Endothelial cell (in vitro differentiated cells): Measurements from ENCODE around the gene UBA52. TPM values are rescaled to one million over a fixed set of nuclear protein-coding genes. Genes with fewer than 3 reads are reported as not detected.

Source experiments
- DNase-seq: peaks from one replicate; pipeline ENCODE4 v3.0.0; 2021; ENCODE audit warnings: low spot score
- H3K27ac Mint-ChIP-seq: one replicate; pipeline ENCODE4 v1.8.0; 2021; ENCODE audit warnings: mixed read lengths, inconsistent platforms; ENCODE audit not compliant: unreplicated experiment
- H3K27me3 Mint-ChIP-seq: one replicate; pipeline ENCODE4 v1.8.0; 2021; ENCODE audit warnings: mild to moderate bottlenecking, moderate library complexity, mixed read lengths, inconsistent platforms; ENCODE audit not compliant: unreplicated experiment
- H3K36me3 Mint-ChIP-seq: one replicate; pipeline ENCODE4 v1.8.0; 2021; ENCODE audit warnings: mild to moderate bottlenecking, low read depth, mixed read lengths, inconsistent platforms; ENCODE audit not compliant: unreplicated experiment
- H3K4me1 Mint-ChIP-seq: one replicate; pipeline ENCODE4 v1.8.0; 2021; ENCODE audit warnings: mild to moderate bottlenecking, mixed read lengths, inconsistent platforms; ENCODE audit not compliant: unreplicated experiment
- H3K4me3 Mint-ChIP-seq: one replicate; pipeline ENCODE4 v1.8.0; 2021; ENCODE audit warnings: mild to moderate bottlenecking, mixed read lengths, inconsistent platforms; ENCODE audit not compliant: unreplicated experiment
- H3K9me3 Mint-ChIP-seq: one replicate; pipeline ENCODE4 v1.8.0; 2021; ENCODE audit warnings: mixed read lengths, inconsistent platforms; ENCODE audit not compliant: unreplicated experiment
- CTCF ChIP-seq: fragments of 200-600 bp; sonication (generic); IDR thresholded peaks from one replicate; pipeline ENCODE4 v1.5.0; 2021; ENCODE audit warnings: antibody characterized with exemption; ENCODE audit not compliant: unreplicated experiment
- total RNA-seq: library from RNA; stranded (reverse); fragmentation: NEBNext Ultra II Directional; extraction: Animal tissue kit (Norgen Biotek cat#: 25700); gene quantifications from one replicate; pipeline ENCODE4 v1.2.1, GENCODE V29; 2021; ENCODE audit not compliant: unreplicated experiment

The UBA52 gene
- total RNA-seq, 1 donor from 2014 or later = 1,465 TPM

- Mint-ChIP-seq H3K9me3 (no peaks in the 10 kb centered on the region), H3K4me1 (peaks cover 10% of the 10 kb centered on the region), H3K36me3 (peaks cover 4% of the 10 kb centered on the region), H3K27ac (no peak overlapping the region), H3K27me3 (peaks cover 31% of the 10 kb centered on the region), H3K4me3 (peak overlapping the region; percentile 73)
- DNase-seq = no peak
- no peak for TF ChIP-seq CTCF
These were observed 39.8 kb downstream of the UBA52 start for GRCh38 chr19:18611327-18612050.

- Mint-ChIP-seq H3K27ac (no peak overlapping the region), H3K9me3 (no peaks in the 10 kb centered on the region), H3K4me3 (no peak overlapping the region), H3K4me1 (peaks cover 10% of the 10 kb centered on the region), H3K36me3 (peaks cover 4% of the 10 kb centered on the region), H3K27me3 (peaks cover 29% of the 10 kb centered on the region)
- no peak for DNase-seq
- TF ChIP-seq CTCF = no peak
These were observed 40.6 kb downstream of the UBA52 start for GRCh38 chr19:18612051-18612771.

GRCh38 chr19:18612772-18613588 is 41.3 kb downstream of the UBA52 start, which contains the start of gene TMEM59L:
TSS of gene TMEM59L (plus strand) at chr19:18612870. CDS start at chr19:18612959, 89 bp downstream.
- H3K4me3 Mint-ChIP-seq = no peak within 1 kb of the TSS
- no peak for TF ChIP-seq CTCF
- DNase-seq = no peak
- peaks cover 9% of the 10 kb centered on the region for H3K36me3 Mint-ChIP-seq
- no peaks in the 10 kb centered on the region for H3K9me3 Mint-ChIP-seq
- H3K27ac Mint-ChIP-seq = no peak within 1 kb of the TSS
- H3K4me1 Mint-ChIP-seq = peaks cover 10% of the 10 kb centered on the region
- H3K27me3 Mint-ChIP-seq = peaks cover 27% of the 10 kb centered on the region

- no peak for TF ChIP-seq CTCF
- peaks cover 24% of the 10 kb centered on the region for H3K27me3 Mint-ChIP-seq
- peaks cover 6% of the 10 kb centered on the region for H3K36me3 Mint-ChIP-seq
- no peak overlapping the region for H3K27ac Mint-ChIP-seq
- no peaks in the 10 kb centered on the region for H3K9me3 Mint-ChIP-seq
- H3K4me3 Mint-ChIP-seq = no peak overlapping the region
- H3K4me1 Mint-ChIP-seq = peaks cover 8% of the 10 kb centered on the region
- DNase-seq = no peak
These were observed 42.1 kb downstream of the UBA52 start for GRCh38 chr19:18613589-18614234.
